Measurements from ENCODE around the gene KPNA2. TPM values are rescaled to one million over a fixed set of nuclear protein-coding genes. Genes with fewer than 3 reads are reported as not detected.
"Not testable (repeated sequence)": the region's sequence is repeated elsewhere in the genome, so short reads cannot be mapped to it uniquely, and the experiment has no call there.

The KPNA2 gene
- total and polyA plus RNA-seq, 9 of the 15 experiments (the other 6 are each of a cell fraction or from before 2014, with no cell fraction given) = 132 to 984 (median 241) TPM

DNA sequence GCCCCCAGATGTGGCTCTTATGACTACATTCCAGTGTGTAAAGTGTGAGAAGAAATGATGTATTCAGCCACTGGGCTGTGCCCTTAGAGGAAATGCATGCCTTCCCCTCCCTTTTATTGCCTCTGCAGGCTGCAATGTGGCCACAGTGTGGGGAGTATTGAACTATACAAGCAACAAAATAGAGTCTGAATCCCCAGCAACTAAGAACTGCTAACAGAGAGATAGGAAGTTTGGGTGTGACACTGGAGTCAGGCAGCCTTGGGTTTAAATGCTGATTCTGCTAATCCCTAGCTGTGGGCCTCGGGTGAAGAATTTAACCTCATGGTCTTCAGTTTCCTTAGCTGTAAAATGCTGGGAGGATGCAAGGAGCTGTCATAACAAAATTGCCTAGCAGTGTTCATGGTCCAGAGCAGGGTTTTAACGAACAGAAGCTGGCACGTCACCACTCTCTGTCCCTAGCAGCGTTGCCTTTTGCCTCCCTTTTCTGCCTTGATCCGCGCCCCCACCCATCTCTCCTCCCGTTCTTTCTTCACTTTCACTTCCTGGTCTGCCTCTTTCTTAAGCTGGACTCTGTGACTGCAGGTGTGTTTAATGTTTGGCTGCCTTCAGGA, 50.3 kb downstream of the KPNA2 start (continued):
- TF ChIP-seq, protein P1, sequence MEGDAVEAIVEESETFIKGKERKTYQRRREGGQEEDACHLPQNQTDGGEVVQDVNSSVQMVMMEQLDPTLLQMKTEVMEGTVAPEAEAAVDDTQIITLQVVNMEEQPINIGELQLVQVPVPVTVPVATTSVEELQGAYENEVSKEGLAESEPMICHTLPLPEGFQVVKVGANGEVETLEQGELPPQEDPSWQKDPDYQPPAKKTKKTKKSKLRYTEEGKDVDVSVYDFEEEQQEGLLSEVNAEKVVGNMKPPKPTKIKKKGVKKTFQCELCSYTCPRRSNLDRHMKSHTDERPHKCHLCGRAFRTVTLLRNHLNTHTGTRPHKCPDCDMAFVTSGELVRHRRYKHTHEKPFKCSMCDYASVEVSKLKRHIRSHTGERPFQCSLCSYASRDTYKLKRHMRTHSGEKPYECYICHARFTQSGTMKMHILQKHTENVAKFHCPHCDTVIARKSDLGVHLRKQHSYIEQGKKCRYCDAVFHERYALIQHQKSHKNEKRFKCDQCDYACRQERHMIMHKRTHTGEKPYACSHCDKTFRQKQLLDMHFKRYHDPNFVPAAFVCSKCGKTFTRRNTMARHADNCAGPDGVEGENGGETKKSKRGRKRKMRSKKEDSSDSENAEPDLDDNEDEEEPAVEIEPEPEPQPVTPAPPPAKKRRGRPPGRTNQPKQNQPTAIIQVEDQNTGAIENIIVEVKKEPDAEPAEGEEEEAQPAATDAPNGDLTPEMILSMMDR (IDR thresholded peaks at IDR 0.05 in 2 of 3, conservative IDR thresholded peaks at IDR 0.05 in 1 of 3; ENCODE audit: insufficient read depth in 2 of 3, low read depth in 1 of 3, low read length in 3 of 3) = 0 out of 6 replicates have a peak, but pooled peaks of 1 of the 3 experiments have one; percentile 8
- peak; percentile 63 for TF ChIP-seq MAFF (IDR thresholded peaks at IDR 0.05; ENCODE audit: low read length)
- TF ChIP-seq, protein P2, sequence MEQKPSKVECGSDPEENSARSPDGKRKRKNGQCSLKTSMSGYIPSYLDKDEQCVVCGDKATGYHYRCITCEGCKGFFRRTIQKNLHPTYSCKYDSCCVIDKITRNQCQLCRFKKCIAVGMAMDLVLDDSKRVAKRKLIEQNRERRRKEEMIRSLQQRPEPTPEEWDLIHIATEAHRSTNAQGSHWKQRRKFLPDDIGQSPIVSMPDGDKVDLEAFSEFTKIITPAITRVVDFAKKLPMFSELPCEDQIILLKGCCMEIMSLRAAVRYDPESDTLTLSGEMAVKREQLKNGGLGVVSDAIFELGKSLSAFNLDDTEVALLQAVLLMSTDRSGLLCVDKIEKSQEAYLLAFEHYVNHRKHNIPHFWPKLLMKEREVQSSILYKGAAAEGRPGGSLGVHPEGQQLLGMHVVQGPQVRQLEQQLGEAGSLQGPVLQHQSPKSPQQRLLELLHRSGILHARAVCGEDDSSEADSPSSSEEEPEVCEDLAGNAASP (IDR thresholded peaks at IDR 0.05) = no peak
- TF ChIP-seq ZNF780A (CRISPR knock-in tag; IDR thresholded peaks at IDR 0.05) = no peak
- TF ChIP-seq SOX6 (IDR thresholded peaks at IDR 0.05) = no peak
- TF ChIP-seq, protein P3, sequence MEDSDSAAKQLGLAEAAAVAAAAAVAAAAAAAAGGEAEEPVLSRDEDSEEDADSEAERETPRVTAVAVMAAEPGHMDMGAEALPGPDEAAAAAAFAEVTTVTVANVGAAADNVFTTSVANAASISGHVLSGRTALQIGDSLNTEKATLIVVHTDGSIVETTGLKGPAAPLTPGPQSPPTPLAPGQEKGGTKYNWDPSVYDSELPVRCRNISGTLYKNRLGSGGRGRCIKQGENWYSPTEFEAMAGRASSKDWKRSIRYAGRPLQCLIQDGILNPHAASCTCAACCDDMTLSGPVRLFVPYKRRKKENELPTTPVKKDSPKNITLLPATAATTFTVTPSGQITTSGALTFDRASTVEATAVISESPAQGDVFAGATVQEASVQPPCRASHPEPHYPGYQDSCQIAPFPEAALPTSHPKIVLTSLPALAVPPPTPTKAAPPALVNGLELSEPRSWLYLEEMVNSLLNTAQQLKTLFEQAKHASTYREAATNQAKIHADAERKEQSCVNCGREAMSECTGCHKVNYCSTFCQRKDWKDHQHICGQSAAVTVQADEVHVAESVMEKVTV (CRISPR knock-in tag; IDR thresholded peaks at IDR 0.05) = no peak
- TF ChIP-seq, protein P4, sequence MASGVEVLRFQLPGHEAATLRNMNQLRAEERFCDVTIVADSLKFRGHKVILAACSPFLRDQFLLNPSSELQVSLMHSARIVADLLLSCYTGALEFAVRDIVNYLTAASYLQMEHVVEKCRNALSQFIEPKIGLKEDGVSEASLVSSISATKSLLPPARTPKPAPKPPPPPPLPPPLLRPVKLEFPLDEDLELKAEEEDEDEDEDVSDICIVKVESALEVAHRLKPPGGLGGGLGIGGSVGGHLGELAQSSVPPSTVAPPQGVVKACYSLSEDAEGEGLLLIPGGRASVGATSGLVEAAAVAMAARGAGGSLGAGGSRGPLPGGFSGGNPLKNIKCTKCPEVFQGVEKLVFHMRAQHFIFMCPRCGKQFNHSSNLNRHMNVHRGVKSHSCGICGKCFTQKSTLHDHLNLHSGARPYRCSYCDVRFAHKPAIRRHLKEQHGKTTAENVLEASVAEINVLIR (CRISPR knock-in tag; IDR thresholded peaks at IDR 0.05) = no peak
- TF ChIP-seq HNRNPL (IDR thresholded peaks at IDR 0.05; ENCODE audit: low read depth, low read length) = no peak
- TF ChIP-seq HOXB6 (CRISPR knock-in tag; IDR thresholded peaks at IDR 0.05; ENCODE audit: borderline replicate concordance) = no peak
- peak; percentile 85 for TF ChIP-seq C11orf30 (IDR thresholded peaks at IDR 0.05; ENCODE audit: low read depth)
- TF ChIP-seq, protein P5, sequence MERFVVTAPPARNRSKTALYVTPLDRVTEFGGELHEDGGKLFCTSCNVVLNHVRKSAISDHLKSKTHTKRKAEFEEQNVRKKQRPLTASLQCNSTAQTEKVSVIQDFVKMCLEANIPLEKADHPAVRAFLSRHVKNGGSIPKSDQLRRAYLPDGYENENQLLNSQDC (CRISPR knock-in tag; IDR thresholded peaks at IDR 0.05) = no peak
- TF ChIP-seq CHD2 (IDR thresholded peaks at IDR 0.05; ENCODE audit: low read depth, low read length) = no peak
- no peak for TF ChIP-seq ZNF589 (CRISPR knock-in tag; IDR thresholded peaks at IDR 0.05; ENCODE audit: low read depth)
- TF ChIP-seq, protein P6, sequence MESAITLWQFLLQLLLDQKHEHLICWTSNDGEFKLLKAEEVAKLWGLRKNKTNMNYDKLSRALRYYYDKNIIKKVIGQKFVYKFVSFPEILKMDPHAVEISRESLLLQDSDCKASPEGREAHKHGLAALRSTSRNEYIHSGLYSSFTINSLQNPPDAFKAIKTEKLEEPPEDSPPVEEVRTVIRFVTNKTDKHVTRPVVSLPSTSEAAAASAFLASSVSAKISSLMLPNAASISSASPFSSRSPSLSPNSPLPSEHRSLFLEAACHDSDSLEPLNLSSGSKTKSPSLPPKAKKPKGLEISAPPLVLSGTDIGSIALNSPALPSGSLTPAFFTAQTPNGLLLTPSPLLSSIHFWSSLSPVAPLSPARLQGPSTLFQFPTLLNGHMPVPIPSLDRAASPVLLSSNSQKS (CRISPR knock-in tag; IDR thresholded peaks at IDR 0.05) = no peak

DNA sequence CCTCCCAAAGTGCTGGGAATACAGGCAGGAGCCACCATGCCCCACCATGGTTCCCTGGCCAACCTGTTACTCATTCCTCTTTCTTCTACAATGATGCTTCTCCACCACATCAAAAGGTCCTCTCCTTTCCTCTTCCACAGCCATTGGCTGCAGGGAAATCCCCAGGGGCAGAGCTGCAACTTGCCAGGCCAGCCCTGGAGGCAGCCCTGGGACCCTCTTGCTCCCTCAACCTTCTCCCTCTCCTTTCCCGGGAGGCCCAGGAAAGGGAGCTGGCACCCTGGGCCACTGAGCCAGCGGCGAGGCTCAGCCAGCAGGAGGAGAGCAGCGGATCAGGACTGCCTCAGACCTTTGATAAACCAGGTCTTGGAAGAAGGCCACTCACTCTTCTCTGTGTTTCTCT, 51.1 kb downstream of the KPNA2 start:
- H3K9me1 ChIP-seq (ENCODE audit: control insufficient read depth, insufficient read depth, low read length); H3K9me3 ChIP-seq (replicated peaks; ENCODE audit: control insufficient read depth, insufficient read depth, low read depth, low read length); BruUV-seq (replicated peaks); DNase-seq (ENCODE audit: extremely low read depth in 1 of 4, low spot score in 3 of 4); H3K4me3 ChIP-seq; intact Hi-C loops (cut with micrococcal nuclease); H3K4me2 ChIP-seq (ENCODE audit: insufficient read depth, low read length); CTCF ChIA-PET (ENCODE audit: low intra/inter-chr PET ratio); H3K9ac ChIP-seq (ENCODE audit: insufficient read depth in 1 of 2, low read depth in 2 of 2, low read length in 2 of 2); POLR2A ChIA-PET; H3K4me1 ChIP-seq (replicated peaks in 1 of 2; ENCODE audit: control insufficient read depth in 2 of 2, insufficient read depth in 2 of 2, low read length in 2 of 2); H3K36me3 ChIP-seq (ENCODE audit: control insufficient read depth, insufficient read depth, low read length); H3K27ac ChIP-seq (ENCODE audit: extremely low read depth, low read depth, low read length); FAIRE-seq; H4K20me1 ChIP-seq (replicated peaks; ENCODE audit: control insufficient read depth, insufficient read depth, low read length); H2AFZ ChIP-seq (ENCODE audit: low read depth, low read length); H3K27me3 ChIP-seq (ENCODE audit: control insufficient read depth in 2 of 2, insufficient read depth in 2 of 2, low read length in 2 of 2); H3K79me2 ChIP-seq (ENCODE audit: control insufficient read depth, insufficient read depth, low read length); in situ Hi-C loops (cut with MboI); ATAC-seq: not testable (repeated sequence)
- 40% methylated on average over 1 of the region's 4 CpGs for WGBS (ENCODE audit: insufficient coverage, low coverage, missing lambda C conversion rate)

Data from K562 (cell line).